ENCODE measurements around the gene PRKN.
A peak's percentile ranks its signal among the peaks of the same experiment; 100 is the strongest.

DNA sequence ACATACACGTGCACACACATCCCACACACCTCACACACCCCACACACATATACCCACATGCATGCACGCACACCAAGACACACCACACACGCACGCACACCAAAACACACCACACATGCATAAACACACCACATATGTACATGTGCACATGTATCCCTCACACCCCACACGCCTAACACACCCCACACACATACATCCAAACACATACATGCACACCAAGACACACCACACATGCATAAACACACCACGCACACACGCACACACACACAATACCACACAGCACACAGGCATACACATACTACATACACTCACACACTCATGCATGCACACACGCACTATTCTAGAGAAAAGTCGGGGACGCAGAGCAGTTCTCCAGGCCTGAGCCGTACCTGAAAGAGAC is 671.5 kb downstream of the PRKN start:
- peak in 1 of 3 donors; percentile 15 for TF ChIP-seq CTCF (IDR thresholded peaks at IDR 0.05)
- no peak for TF ChIP-seq POLR2A (IDR thresholded peaks at IDR 0.05)
